Measurements from ENCODE around the gene TEC. TPM values are rescaled to one million over a fixed set of nuclear protein-coding genes. Genes with fewer than 3 reads are reported as not detected.

Gene TEC
- total RNA-seq, 2 experiments from 2014 or later, result 2.7 to 3.4 TPM

GRCh38 chr4:48210966-48211328, 58.7 kb downstream of the TEC start:
- no peak overlapping the region for H3K27ac Mint-ChIP-seq
- ChIA-PET POLR2A (interaction anchor here (1.3 kb wide), 1 partner anchor 131 kb away, joined by 4 read pairs; no protein-coding TSS in a partner anchor), CTCF (interaction anchor here (1.0 to 1.2 kb wide), 3 partner anchors 17 to 374 kb away, joined by 3 read pairs; no protein-coding TSS in a partner anchor)
- no peak for DNase-seq
- H3K36me3 Mint-ChIP-seq (ENCODE audit: low read depth), result peaks cover 3% of the 10 kb centered on the region
- H3K9me3 Mint-ChIP-seq (ENCODE audit: insufficient read depth), result no peaks in the 10 kb centered on the region
- no peaks in the 10 kb centered on the region for H3K27me3 Mint-ChIP-seq (ENCODE audit: low read depth)
- ATAC-seq, result no peak
- H3K4me3 Mint-ChIP-seq, result no peak overlapping the region
- peaks cover 32% of the 10 kb centered on the region for H3K4me1 Mint-ChIP-seq (ENCODE audit: low read depth)

GRCh38 chr4:48205626-48206025, 64.0 kb downstream of the TEC start:
- ChIA-PET POLR2A (no interaction called here), CTCF (no interaction called here)
- H3K9me3 Mint-ChIP-seq (ENCODE audit: insufficient read depth), result no peaks in the 10 kb centered on the region
- peaks cover 2% of the 10 kb centered on the region for H3K36me3 Mint-ChIP-seq (ENCODE audit: low read depth)
- H3K27me3 Mint-ChIP-seq (ENCODE audit: low read depth), result no peaks in the 10 kb centered on the region
- ATAC-seq (no peak), DNase-seq (no peak)
- no peak overlapping the region for H3K4me3 Mint-ChIP-seq
- no peak overlapping the region for H3K27ac Mint-ChIP-seq
- peaks cover 10% of the 10 kb centered on the region for H3K4me1 Mint-ChIP-seq (ENCODE audit: low read depth)

GRCh38 chr4:48205107-48205506, 64.5 kb downstream of the TEC start:
- ATAC-seq (no peak), DNase-seq (no peak)
- Mint-ChIP-seq H3K27ac (no peak overlapping the region), H3K27me3 (ENCODE audit: low read depth) (no peaks in the 10 kb centered on the region), H3K36me3 (ENCODE audit: low read depth) (peaks cover 2% of the 10 kb centered on the region), H3K4me1 (ENCODE audit: low read depth) (peaks cover 5% of the 10 kb centered on the region), H3K4me3 (no peak overlapping the region), H3K9me3 (ENCODE audit: insufficient read depth) (no peaks in the 10 kb centered on the region)
- CTCF ChIA-PET, result no interaction called here
- POLR2A ChIA-PET, result interaction anchor here (0.6 kb wide), 1 partner anchor 60 kb away, joined by 3 read pairs; no protein-coding TSS in a partner anchor

GRCh38 chr4:48203819-48204218, 65.8 kb downstream of the TEC start:
- Mint-ChIP-seq H3K9me3 (ENCODE audit: insufficient read depth) (no peaks in the 10 kb centered on the region), H3K4me3 (no peak overlapping the region), H3K36me3 (ENCODE audit: low read depth) (peaks cover 2% of the 10 kb centered on the region), H3K27me3 (ENCODE audit: low read depth) (no peaks in the 10 kb centered on the region), H3K4me1 (ENCODE audit: low read depth) (no peaks in the 10 kb centered on the region), H3K27ac (no peak overlapping the region)
- no peak for DNase-seq
- POLR2A ChIA-PET, result no interaction called here
- ATAC-seq, result no peak
- CTCF ChIA-PET, result interaction anchor here (1.5 kb wide), 1 partner anchor 12 kb away, joined by 3 read pairs; no protein-coding TSS in a partner anchor

GRCh38 chr4:48197643-48198237, 71.9 kb downstream of the TEC start:
- Mint-ChIP-seq H3K9me3 (ENCODE audit: insufficient read depth) (no peaks in the 10 kb centered on the region), H3K27me3 (ENCODE audit: low read depth) (no peaks in the 10 kb centered on the region), H3K27ac (no peak overlapping the region), H3K4me3 (no peak overlapping the region), H3K36me3 (ENCODE audit: low read depth) (no peaks in the 10 kb centered on the region), H3K4me1 (ENCODE audit: low read depth) (peaks cover 3% of the 10 kb centered on the region)
- ChIA-PET POLR2A (no interaction called here), CTCF (no interaction called here)
- ATAC-seq (no peak), DNase-seq (no peak)

GRCh38 chr4:48196758-48197504, 72.7 kb downstream of the TEC start:
- Mint-ChIP-seq H3K4me1 (ENCODE audit: low read depth) (peaks cover 3% of the 10 kb centered on the region), H3K36me3 (ENCODE audit: low read depth) (no peaks in the 10 kb centered on the region), H3K27ac (no peak overlapping the region), H3K4me3 (no peak overlapping the region), H3K27me3 (ENCODE audit: low read depth) (no peaks in the 10 kb centered on the region), H3K9me3 (ENCODE audit: insufficient read depth) (no peaks in the 10 kb centered on the region)
- no peak for DNase-seq
- CTCF ChIA-PET, result no interaction called here
- POLR2A ChIA-PET, result no interaction called here
- ATAC-seq, result no peak

GRCh38 chr4:48195853-48196252, 73.8 kb downstream of the TEC start:
- CTCF ChIA-PET, result interaction anchor here (0.9 kb wide), 1 partner anchor 17 kb away, joined by 3 read pairs; no protein-coding TSS in a partner anchor
- no peaks in the 10 kb centered on the region for H3K9me3 Mint-ChIP-seq (ENCODE audit: insufficient read depth)
- no peaks in the 10 kb centered on the region for H3K36me3 Mint-ChIP-seq (ENCODE audit: low read depth)
- DNase-seq, result no peak
- no peak for ATAC-seq
- POLR2A ChIA-PET, result no interaction called here
- H3K4me1 Mint-ChIP-seq (ENCODE audit: low read depth), result peaks cover 3% of the 10 kb centered on the region
- H3K4me3 Mint-ChIP-seq, result no peak overlapping the region
- no peaks in the 10 kb centered on the region for H3K27me3 Mint-ChIP-seq (ENCODE audit: low read depth)
- H3K27ac Mint-ChIP-seq, result no peak overlapping the region

- CTCF ChIA-PET, result interaction anchor here (0.9 kb wide), 1 partner anchor 17 kb away, joined by 3 read pairs; no protein-coding TSS in a partner anchor
- no peaks in the 10 kb centered on the region for H3K27me3 Mint-ChIP-seq (ENCODE audit: low read depth)
- DNase-seq, result no peak
- no peak overlapping the region for H3K27ac Mint-ChIP-seq
- no peak for ATAC-seq
- H3K4me1 Mint-ChIP-seq (ENCODE audit: low read depth), result peaks cover 3% of the 10 kb centered on the region
- H3K9me3 Mint-ChIP-seq (ENCODE audit: insufficient read depth), result no peaks in the 10 kb centered on the region
- H3K36me3 Mint-ChIP-seq (ENCODE audit: low read depth), result no peaks in the 10 kb centered on the region
- no peak overlapping the region for H3K4me3 Mint-ChIP-seq
- POLR2A ChIA-PET, result no interaction called here
Observed at GRCh38 chr4:48195374-48195773, 74.3 kb downstream of the TEC start.

- H3K27me3 Mint-ChIP-seq (ENCODE audit: low read depth), result no peaks in the 10 kb centered on the region
- H3K4me3 Mint-ChIP-seq, result no peak overlapping the region
- DNase-seq (no peak), ATAC-seq (no peak)
- ChIA-PET CTCF (interaction anchor here (0.9 kb wide), 1 partner anchor 16 kb away, joined by 3 read pairs; no protein-coding TSS in a partner anchor), POLR2A (no interaction called here)
- H3K4me1 Mint-ChIP-seq (ENCODE audit: low read depth), result peaks cover 3% of the 10 kb centered on the region
- H3K36me3 Mint-ChIP-seq (ENCODE audit: low read depth), result no peaks in the 10 kb centered on the region
- no peak overlapping the region for H3K27ac Mint-ChIP-seq
- H3K9me3 Mint-ChIP-seq (ENCODE audit: insufficient read depth), result no peaks in the 10 kb centered on the region
Observed at GRCh38 chr4:48194971-48195370, 74.7 kb downstream of the TEC start.

- H3K36me3 Mint-ChIP-seq (ENCODE audit: low read depth), result no peaks in the 10 kb centered on the region
- ATAC-seq (no peak), DNase-seq (no peak)
- no peak overlapping the region for H3K4me3 Mint-ChIP-seq
- no peaks in the 10 kb centered on the region for H3K27me3 Mint-ChIP-seq (ENCODE audit: low read depth)
- H3K9me3 Mint-ChIP-seq (ENCODE audit: insufficient read depth), result no peaks in the 10 kb centered on the region
- peaks cover 3% of the 10 kb centered on the region for H3K4me1 Mint-ChIP-seq (ENCODE audit: low read depth)
- H3K27ac Mint-ChIP-seq, result no peak overlapping the region
- ChIA-PET CTCF (no interaction called here), POLR2A (no interaction called here)
Observed at GRCh38 chr4:48193921-48194468, 75.6 kb downstream of the TEC start.

- ATAC-seq, result no peak
Observed at GRCh38 chr4:48193096-48193836, 76.4 kb downstream of the TEC start.

GRCh38 chr4:48191758-48192157, 77.9 kb downstream of the TEC start:
- Mint-ChIP-seq H3K4me3 (no peak overlapping the region), H3K9me3 (ENCODE audit: insufficient read depth) (no peaks in the 10 kb centered on the region), H3K36me3 (ENCODE audit: low read depth) (no peaks in the 10 kb centered on the region), H3K27ac (no peak overlapping the region), H3K4me1 (ENCODE audit: low read depth) (peaks cover 3% of the 10 kb centered on the region), H3K27me3 (ENCODE audit: low read depth) (no peaks in the 10 kb centered on the region)
- DNase-seq, result no peak
- ATAC-seq, result no peak
- ChIA-PET CTCF (interaction anchor here (1.1 kb wide), 1 partner anchor 12 kb away, joined by 3 read pairs; no protein-coding TSS in a partner anchor), POLR2A (no interaction called here)

More at GRCh38 chr4:48193096-48193836, 76.4 kb downstream of the TEC start:
- ChIA-PET CTCF (no interaction called here), POLR2A (no interaction called here)
- H3K9me3 Mint-ChIP-seq (ENCODE audit: insufficient read depth), result no peaks in the 10 kb centered on the region
- H3K36me3 Mint-ChIP-seq (ENCODE audit: low read depth), result no peaks in the 10 kb centered on the region
- peaks cover 3% of the 10 kb centered on the region for H3K4me1 Mint-ChIP-seq (ENCODE audit: low read depth)
- no peak for DNase-seq
- no peaks in the 10 kb centered on the region for H3K27me3 Mint-ChIP-seq (ENCODE audit: low read depth)
- H3K4me3 Mint-ChIP-seq, result no peak overlapping the region
- no peak overlapping the region for H3K27ac Mint-ChIP-seq
